ENCODE results near the gene CAPN1.

DNA sequence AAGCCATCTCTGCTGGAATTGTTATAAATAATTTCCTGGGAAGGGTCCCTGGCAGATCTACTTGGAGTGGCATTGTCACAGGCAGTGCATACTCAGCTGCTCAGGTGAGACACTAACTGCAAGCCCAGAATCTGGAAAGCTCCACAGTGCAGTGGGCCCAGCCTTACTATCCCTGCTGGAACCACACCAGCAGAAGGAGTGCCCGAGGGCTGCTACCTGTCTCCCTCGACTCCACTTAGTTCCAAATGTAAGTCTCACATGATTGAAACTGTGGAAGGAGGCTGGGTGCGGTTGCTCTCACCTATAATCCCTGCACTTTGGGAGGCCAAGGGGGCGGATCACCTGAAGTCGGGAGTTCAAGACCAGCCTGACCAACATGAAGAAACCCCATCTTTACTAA, 33.1 kb upstream of the CAPN1 start:
- no peak for TF ChIP-seq STAT5A (IDR thresholded peaks at IDR 0.05; ENCODE audit: borderline replicate concordance, low read length)
- no peak for TF ChIP-seq RFX5 (IDR thresholded peaks at IDR 0.05; ENCODE audit: low read depth, low read length)
- TF ChIP-seq HNRNPUL1 (IDR thresholded peaks at IDR 0.05; ENCODE audit: low read length) = no peak
- no peak for TF ChIP-seq GTF2F1 (IDR thresholded peaks at IDR 0.05; ENCODE audit: low read depth, low read length)
- TF ChIP-seq GATAD2A (IDR thresholded peaks at IDR 0.05) = no peak

All from K562 (cell line).